Measurements from ENCODE around the gene HSD17B3. TPM values are rescaled to one million over a fixed set of nuclear protein-coding genes. Genes with fewer than 3 reads are reported as not detected.

The HSD17B3 gene
- total and polyA plus RNA-seq, 2 experiments from 2014 or later = not detected

- TF ChIP-seq ZNF462 (CRISPR knock-in tag; IDR thresholded peaks at IDR 0.05) (no peak), STAT1 (IDR thresholded peaks at IDR 0.05; ENCODE audit: unreplicated experiment) (no peak), CREB1 (CRISPR knock-in tag; IDR thresholded peaks at IDR 0.05; ENCODE audit: low read depth) (no peak)
Measured at GRCh38 chr9:96219900-96220257, 82.1 kb downstream of the HSD17B3 start (continued).

- H3K9me2 ChIP-seq (ENCODE audit: insufficient read depth) = no peaks in the 10 kb centered on the region
- Mint-ChIP-seq H3K9me3 (peaks cover 11% of the 10 kb centered on the region), H3K27ac (no peak overlapping the region), H3K4me3 (no peak overlapping the region), H3K36me3 (ENCODE audit: low read depth) (peaks cover 6% of the 10 kb centered on the region; the same call in 2 of the 3 replicates), H3K4me1 (peaks cover 18% of the 10 kb centered on the region), H3K27me3 (ENCODE audit: insufficient read depth, low read depth, poor library complexity) (peaks cover 26% of the 10 kb centered on the region)
- ATAC-seq = peak; percentile 49
- no peaks in the 10 kb centered on the region for H3F3A ChIP-seq (replicated peaks; ENCODE audit: low read depth)
- H3K27me3 ChIP-seq (ENCODE audit: insufficient read depth) = peaks cover 18% of the 10 kb centered on the region
- peak overlapping the region; percentile 90 for H2AFZ ChIP-seq
- peak; percentile 71 for DNase-seq (ENCODE audit: low spot score)
- no peaks in the 10 kb centered on the region for H4K20me1 ChIP-seq (replicated peaks; ENCODE audit: insufficient read depth)
- H3K4me3 ChIP-seq = peak overlapping the region; percentile 49
- peak overlapping the region; percentile 64; the same call in 1 of the 2 replicates for H3K4me2 ChIP-seq
- no peak overlapping the region for H3K27ac ChIP-seq (ENCODE audit: low read depth)
- no peaks in the 10 kb centered on the region for H3K36me3 ChIP-seq (ENCODE audit: insufficient read depth)
- peaks cover 4% of the 10 kb centered on the region; the same call in 1 of the 2 replicates for H3K4me1 ChIP-seq (ENCODE audit: insufficient read depth)
- no peaks in the 10 kb centered on the region for H3K79me2 ChIP-seq (replicated peaks; ENCODE audit: insufficient read depth)
- no peak for TF ChIP-seq NANOG (IDR thresholded peaks at IDR 0.05; ENCODE audit: borderline replicate concordance)
- TF ChIP-seq EZH2 (IDR thresholded peaks at IDR 0.05; ENCODE audit: low read depth, unreplicated experiment) = no peak
- TF ChIP-seq, protein P1, sequence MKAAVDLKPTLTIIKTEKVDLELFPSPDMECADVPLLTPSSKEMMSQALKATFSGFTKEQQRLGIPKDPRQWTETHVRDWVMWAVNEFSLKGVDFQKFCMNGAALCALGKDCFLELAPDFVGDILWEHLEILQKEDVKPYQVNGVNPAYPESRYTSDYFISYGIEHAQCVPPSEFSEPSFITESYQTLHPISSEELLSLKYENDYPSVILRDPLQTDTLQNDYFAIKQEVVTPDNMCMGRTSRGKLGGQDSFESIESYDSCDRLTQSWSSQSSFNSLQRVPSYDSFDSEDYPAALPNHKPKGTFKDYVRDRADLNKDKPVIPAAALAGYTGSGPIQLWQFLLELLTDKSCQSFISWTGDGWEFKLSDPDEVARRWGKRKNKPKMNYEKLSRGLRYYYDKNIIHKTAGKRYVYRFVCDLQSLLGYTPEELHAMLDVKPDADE (IDR thresholded peaks at IDR 0.05) = no peak
- no peak for TF ChIP-seq EZH2phosphoT487 (IDR thresholded peaks at IDR 0.05; ENCODE audit: unreplicated experiment)
- no peak for TF ChIP-seq POLR2AphosphoS5 (IDR thresholded peaks at IDR 0.05; ENCODE audit: low read depth)
- 0 out of 2 replicates have a peak, but pooled peaks have one; percentile 16 for TF ChIP-seq ZNF331 (CRISPR knock-in tag; IDR thresholded peaks at IDR 0.05; ENCODE audit: low read depth)
- TF ChIP-seq CTCF (conservative IDR thresholded peaks at IDR 0.05; ENCODE audit: low read depth in 2 of 2) = peak; percentile 74 to 88
- no peak for TF ChIP-seq REST (IDR thresholded peaks at IDR 0.05; ENCODE audit: unreplicated experiment)
Measured at GRCh38 chr9:96219026-96219899, 82.7 kb downstream of the HSD17B3 start.

Measured in GM23338 (cell line).